22Rv1 (cell line): ENCODE results near the gene OR4D5.

Source experiments
- CTCF ChIP-seq: fragments of 450-650 bp; IDR thresholded peaks from 2 replicates; pipeline ENCODE4 v1.5.1; 2017; ENCODE audit warnings: mild to moderate bottlenecking
- ZFX ChIP-seq: fragments of 450-650 bp; IDR thresholded peaks from 2 replicates; pipeline ENCODE4 v1.6.1; 2017; ENCODE audit warnings: antibody characterized with exemption, borderline replicate concordance

- TF ChIP-seq CTCF (no peak), ZFX (no peak)
Measured at GRCh38 chr11:123956752-123957151, 17.3 kb downstream of the OR4D5 start.
